HG02943 (cell line): ENCODE measurements around the gene CCDC102A.
"Not testable (repeated sequence)": the region's sequence is repeated elsewhere in the genome, so short reads cannot be mapped to it uniquely, and the experiment has no call there.

Experiments
- ATAC-seq: cut with Tn5 transposase; IDR thresholded peaks from one replicate; pipeline ENCODE4 v1.9.1; 2021; ENCODE audit warnings: mild to moderate bottlenecking, low read depth, moderate library complexity; ENCODE audit not compliant: unreplicated experiment

The CCDC102A gene

GRCh38 chr16:57536306-57537193, at the start of gene CCDC102A:
Gene CCDC102A, minus strand, starts transcription at chr16:57536571. Its CDS starts 7,394 bp downstream, at chr16:57529177.
- ATAC-seq = peak; percentile 18

- no peak for ATAC-seq
Measured at GRCh38 chr16:57585051-57585687, 48.8 kb upstream of the CCDC102A start.

GRCh38 chr16:57579361-57579665, 42.9 kb upstream of the CCDC102A start:
- no peak for ATAC-seq

GRCh38 chr16:57578521-57579360, 42.4 kb upstream of the CCDC102A start:
- ATAC-seq = no peak

- no peak for ATAC-seq
Measured at GRCh38 chr16:57577691-57578224, 41.4 kb upstream of the CCDC102A start.

- no peak for ATAC-seq
Measured at GRCh38 chr16:57577214-57577613, 40.8 kb upstream of the CCDC102A start.

- ATAC-seq = no peak
Measured at GRCh38 chr16:57576429-57576870, 40.1 kb upstream of the CCDC102A start.

GRCh38 chr16:57575468-57576277, 39.3 kb upstream of the CCDC102A start:
- no peak for ATAC-seq

GRCh38 chr16:57574646-57575467, 38.5 kb upstream of the CCDC102A start:
- no peak for ATAC-seq

GRCh38 chr16:57574086-57574485, 37.7 kb upstream of the CCDC102A start:
- no peak for ATAC-seq

GRCh38 chr16:57572978-57573728, 36.8 kb upstream of the CCDC102A start:
- no peak for ATAC-seq

- ATAC-seq = no peak
Measured at GRCh38 chr16:57571098-57571497, 34.7 kb upstream of the CCDC102A start.

- ATAC-seq = no peak
Measured at GRCh38 chr16:57570301-57571070, 34.1 kb upstream of the CCDC102A start.

- no peak for ATAC-seq
Measured at GRCh38 chr16:57569306-57569946, 33.1 kb upstream of the CCDC102A start.

- not testable (repeated sequence) for ATAC-seq
Measured at GRCh38 chr16:57568772-57569171, 32.4 kb upstream of the CCDC102A start.

- ATAC-seq = no peak
Measured at GRCh38 chr16:57568173-57568678, 31.9 kb upstream of the CCDC102A start.

GRCh38 chr16:57567691-57568090, 31.3 kb upstream of the CCDC102A start:
- ATAC-seq = no peak
